ENCODE measurements around the gene C11orf65. TPM values are rescaled to one million over a fixed set of nuclear protein-coding genes. Genes with fewer than 3 reads are reported as not detected.

Gene C11orf65
- total RNA-seq, 1 donor from 2014 or later: 0.70 TPM

DNA sequence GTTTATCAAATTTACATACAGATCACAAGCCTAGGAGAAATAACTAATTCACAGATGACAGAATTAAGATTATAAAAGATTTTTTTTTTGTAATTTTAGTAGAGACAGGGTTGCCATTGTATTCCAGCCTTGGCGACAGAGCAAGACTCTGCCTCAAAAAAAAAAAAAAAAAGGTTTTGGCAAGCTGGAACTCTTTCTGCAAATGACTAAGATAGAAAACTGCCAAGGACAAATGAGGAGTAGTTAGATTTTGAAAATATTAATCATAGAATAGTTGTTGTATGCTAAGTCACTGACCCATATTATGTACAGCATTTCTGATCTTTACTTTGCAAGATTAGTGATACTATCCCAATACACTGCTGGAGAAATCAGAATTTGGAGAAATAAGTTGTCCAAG, 99.2 kb downstream of the C11orf65 start:
- peaks cover 13% of the 10 kb centered on the region for H3K36me3 Mint-ChIP-seq
- H3K27me3 Mint-ChIP-seq: no peaks in the 10 kb centered on the region
- H3K4me1 Mint-ChIP-seq (ENCODE audit: unreplicated experiment): no peaks in the 10 kb centered on the region
- no peak overlapping the region for H3K4me3 Mint-ChIP-seq
- DNase-seq (ENCODE audit: extremely low spot score, unreplicated experiment): no peak
- H3K27ac Mint-ChIP-seq: no peak overlapping the region
- H3K9me3 Mint-ChIP-seq: no peaks in the 10 kb centered on the region
- TF ChIP-seq, protein P1, sequence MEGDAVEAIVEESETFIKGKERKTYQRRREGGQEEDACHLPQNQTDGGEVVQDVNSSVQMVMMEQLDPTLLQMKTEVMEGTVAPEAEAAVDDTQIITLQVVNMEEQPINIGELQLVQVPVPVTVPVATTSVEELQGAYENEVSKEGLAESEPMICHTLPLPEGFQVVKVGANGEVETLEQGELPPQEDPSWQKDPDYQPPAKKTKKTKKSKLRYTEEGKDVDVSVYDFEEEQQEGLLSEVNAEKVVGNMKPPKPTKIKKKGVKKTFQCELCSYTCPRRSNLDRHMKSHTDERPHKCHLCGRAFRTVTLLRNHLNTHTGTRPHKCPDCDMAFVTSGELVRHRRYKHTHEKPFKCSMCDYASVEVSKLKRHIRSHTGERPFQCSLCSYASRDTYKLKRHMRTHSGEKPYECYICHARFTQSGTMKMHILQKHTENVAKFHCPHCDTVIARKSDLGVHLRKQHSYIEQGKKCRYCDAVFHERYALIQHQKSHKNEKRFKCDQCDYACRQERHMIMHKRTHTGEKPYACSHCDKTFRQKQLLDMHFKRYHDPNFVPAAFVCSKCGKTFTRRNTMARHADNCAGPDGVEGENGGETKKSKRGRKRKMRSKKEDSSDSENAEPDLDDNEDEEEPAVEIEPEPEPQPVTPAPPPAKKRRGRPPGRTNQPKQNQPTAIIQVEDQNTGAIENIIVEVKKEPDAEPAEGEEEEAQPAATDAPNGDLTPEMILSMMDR (conservative IDR thresholded peaks at IDR 0.05): no peak

DNA sequence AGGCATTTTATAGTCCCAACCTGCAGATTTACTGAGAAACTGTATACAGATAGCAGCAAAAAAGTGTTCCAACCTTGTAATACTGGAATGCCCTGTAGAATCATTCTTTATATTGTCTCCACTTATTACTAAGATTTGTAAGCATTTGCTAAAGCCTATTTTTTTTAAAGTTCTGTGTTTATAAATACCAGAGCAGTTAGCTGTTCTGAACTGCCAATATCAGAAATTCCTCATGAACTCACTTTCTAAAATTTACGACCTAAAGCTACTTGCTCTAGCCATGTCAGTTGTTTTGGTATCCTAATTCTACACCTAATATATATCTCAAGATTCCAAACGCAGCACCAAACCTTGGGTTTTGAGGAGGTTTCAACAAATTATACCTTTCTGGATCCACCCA, 103.2 kb downstream of the C11orf65 start:
- H3K27ac Mint-ChIP-seq: no peak overlapping the region
- no peak for DNase-seq (ENCODE audit: extremely low spot score, unreplicated experiment)
- no peaks in the 10 kb centered on the region for H3K9me3 Mint-ChIP-seq
- TF ChIP-seq, protein P1 (conservative IDR thresholded peaks at IDR 0.05): no peak
- H3K36me3 Mint-ChIP-seq: peaks cover 10% of the 10 kb centered on the region
- no peaks in the 10 kb centered on the region for H3K27me3 Mint-ChIP-seq
- no peaks in the 10 kb centered on the region for H3K4me1 Mint-ChIP-seq (ENCODE audit: unreplicated experiment)
- H3K4me3 Mint-ChIP-seq: no peak overlapping the region

- Mint-ChIP-seq H3K27me3 (no peaks in the 10 kb centered on the region), H3K27ac (no peak overlapping the region), H3K4me3 (no peak overlapping the region), H3K9me3 (no peaks in the 10 kb centered on the region), H3K36me3 (peaks cover 26% of the 10 kb centered on the region), H3K4me1 (ENCODE audit: unreplicated experiment) (no peaks in the 10 kb centered on the region)
- TF ChIP-seq, protein P1 (conservative IDR thresholded peaks at IDR 0.05): no peak
- no peak for DNase-seq (ENCODE audit: extremely low spot score, unreplicated experiment)
Measured at GRCh38 chr11:108351468-108351867, 115.9 kb downstream of the C11orf65 start.

- Mint-ChIP-seq H3K36me3 (peaks cover 6% of the 10 kb centered on the region), H3K27me3 (no peaks in the 10 kb centered on the region), H3K27ac (no peak overlapping the region), H3K4me1 (ENCODE audit: unreplicated experiment) (no peaks in the 10 kb centered on the region), H3K9me3 (no peaks in the 10 kb centered on the region), H3K4me3 (no peak overlapping the region)
- no peak for DNase-seq (ENCODE audit: extremely low spot score, unreplicated experiment)
- TF ChIP-seq, protein P1 (conservative IDR thresholded peaks at IDR 0.05): no peak
Measured at GRCh38 chr11:108346451-108346850, 120.9 kb downstream of the C11orf65 start.

- Mint-ChIP-seq H3K27ac (no peak overlapping the region), H3K4me3 (no peak overlapping the region), H3K9me3 (no peaks in the 10 kb centered on the region), H3K4me1 (ENCODE audit: unreplicated experiment) (no peaks in the 10 kb centered on the region), H3K36me3 (peaks cover 4% of the 10 kb centered on the region), H3K27me3 (no peaks in the 10 kb centered on the region)
- TF ChIP-seq, protein P1 (conservative IDR thresholded peaks at IDR 0.05): no peak
- DNase-seq (ENCODE audit: extremely low spot score, unreplicated experiment): no peak
Measured at GRCh38 chr11:108345767-108346166, 121.6 kb downstream of the C11orf65 start.

- Mint-ChIP-seq H3K27ac (no peak overlapping the region), H3K27me3 (no peaks in the 10 kb centered on the region), H3K4me3 (no peak overlapping the region), H3K9me3 (no peaks in the 10 kb centered on the region), H3K36me3 (no peaks in the 10 kb centered on the region), H3K4me1 (ENCODE audit: unreplicated experiment) (no peaks in the 10 kb centered on the region)
- TF ChIP-seq, protein P1 (conservative IDR thresholded peaks at IDR 0.05): no peak
- no peak for DNase-seq (ENCODE audit: extremely low spot score, unreplicated experiment)
Measured at GRCh38 chr11:108343714-108344113, 123.6 kb downstream of the C11orf65 start.
